Coronary artery (tissue), 2 donors: Measurements from ENCODE around the gene RPEL1.

Source experiments
- DNase-seq: peaks from one replicate; pipeline ENCODE4 v3.0.0-alpha.2; 2017; ENCODE audit warnings: low spot score
- H3K27ac ChIP-seq, 2 donors: fragments of 200-600 bp; sonication (generic); one replicate each; pipeline ENCODE4 v1.5.1; 2016 to 2019
- H3K4me3 ChIP-seq: fragments of 200-600 bp; sonication (generic); 2 replicates; pipeline ENCODE4 v1.5.1; 2016; ENCODE audit warnings: mild to moderate bottlenecking, moderate library complexity
- TF ChIP-seq, protein P1 (sequence below): fragments of 200-600 bp; sonication (generic); IDR thresholded peaks from one replicate; pipeline ENCODE4 v1.5.1; 2019; ENCODE audit warnings: antibody characterized with exemption

Gene RPEL1

GRCh38 chr10:103280506-103280905 lies 34.8 kb downstream of the RPEL1 start:
- Histone ChIP-seq H3K4me3 (no peak overlapping the region), H3K27ac (no peak overlapping the region)
- TF ChIP-seq, protein P1, sequence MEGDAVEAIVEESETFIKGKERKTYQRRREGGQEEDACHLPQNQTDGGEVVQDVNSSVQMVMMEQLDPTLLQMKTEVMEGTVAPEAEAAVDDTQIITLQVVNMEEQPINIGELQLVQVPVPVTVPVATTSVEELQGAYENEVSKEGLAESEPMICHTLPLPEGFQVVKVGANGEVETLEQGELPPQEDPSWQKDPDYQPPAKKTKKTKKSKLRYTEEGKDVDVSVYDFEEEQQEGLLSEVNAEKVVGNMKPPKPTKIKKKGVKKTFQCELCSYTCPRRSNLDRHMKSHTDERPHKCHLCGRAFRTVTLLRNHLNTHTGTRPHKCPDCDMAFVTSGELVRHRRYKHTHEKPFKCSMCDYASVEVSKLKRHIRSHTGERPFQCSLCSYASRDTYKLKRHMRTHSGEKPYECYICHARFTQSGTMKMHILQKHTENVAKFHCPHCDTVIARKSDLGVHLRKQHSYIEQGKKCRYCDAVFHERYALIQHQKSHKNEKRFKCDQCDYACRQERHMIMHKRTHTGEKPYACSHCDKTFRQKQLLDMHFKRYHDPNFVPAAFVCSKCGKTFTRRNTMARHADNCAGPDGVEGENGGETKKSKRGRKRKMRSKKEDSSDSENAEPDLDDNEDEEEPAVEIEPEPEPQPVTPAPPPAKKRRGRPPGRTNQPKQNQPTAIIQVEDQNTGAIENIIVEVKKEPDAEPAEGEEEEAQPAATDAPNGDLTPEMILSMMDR = no peak
- DNase-seq = no peak

DNA sequence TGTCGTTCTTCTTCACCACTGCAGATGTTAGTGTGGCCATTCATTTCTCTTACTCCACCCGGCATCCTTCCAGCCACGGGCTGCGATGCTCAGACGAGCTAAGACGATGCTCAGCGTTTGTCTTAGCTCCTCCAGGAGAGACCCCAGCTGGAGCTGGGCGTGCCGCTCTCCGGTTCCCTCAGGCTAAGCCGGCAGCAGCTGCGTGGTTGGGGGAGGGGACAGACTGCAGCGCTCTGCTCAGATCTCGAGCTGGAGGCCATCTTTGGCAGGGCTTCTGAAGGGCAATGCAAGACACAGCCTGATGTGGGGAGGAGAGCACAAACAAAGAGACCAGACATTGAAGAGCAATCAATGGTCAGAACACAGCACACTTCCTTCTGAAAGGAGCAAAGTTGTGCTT lies 36.1 kb downstream of the RPEL1 start:
- no peak for DNase-seq
- no peak overlapping the region for H3K27ac ChIP-seq
- H3K4me3 ChIP-seq = no peak overlapping the region
- TF ChIP-seq, protein P1 = no peak

DNA sequence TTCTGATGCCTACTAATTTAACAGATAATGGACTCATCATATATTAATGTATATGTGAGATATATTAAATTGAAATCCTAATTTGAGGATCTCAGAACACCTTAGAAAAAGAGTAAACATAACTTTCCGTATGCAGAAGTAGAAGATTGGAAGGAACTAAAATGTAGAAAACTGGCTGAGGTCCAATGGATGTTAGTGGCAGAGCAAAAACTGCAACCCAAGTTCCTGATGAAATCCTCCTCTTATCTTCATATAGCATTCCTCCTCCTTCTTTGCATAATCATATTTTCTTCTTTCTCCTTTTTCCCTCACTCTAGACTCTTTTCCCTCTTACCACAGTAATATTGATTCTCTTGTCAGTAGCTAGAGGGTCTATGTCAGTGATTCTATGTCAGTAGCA lies 37.3 kb downstream of the RPEL1 start:
- TF ChIP-seq, protein P1 = no peak
- no peak overlapping the region for H3K27ac ChIP-seq
- no peak for DNase-seq
- H3K4me3 ChIP-seq = no peak overlapping the region

DNA sequence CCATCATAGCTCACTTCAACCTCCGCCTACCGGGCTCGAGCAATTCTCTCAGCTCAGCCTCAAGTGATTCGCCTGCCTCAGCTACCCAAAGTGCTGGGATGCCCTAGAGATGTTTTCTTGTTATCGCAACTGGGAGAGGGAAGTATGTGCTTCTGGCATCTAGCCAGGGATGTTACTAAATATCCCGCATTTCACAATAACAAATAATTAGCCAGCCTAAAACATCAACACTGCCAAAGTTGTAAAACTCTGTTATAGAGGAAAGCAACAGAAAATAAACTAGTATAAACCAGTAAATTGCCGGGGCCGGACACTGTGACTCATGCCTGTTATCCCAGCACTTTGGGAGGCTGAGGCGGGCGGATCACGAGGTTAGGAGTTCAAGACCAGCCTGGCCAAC lies 38.5 kb downstream of the RPEL1 start:
- no peak overlapping the region for H3K4me3 ChIP-seq
- TF ChIP-seq, protein P1 = no peak
- DNase-seq = no peak
- H3K27ac ChIP-seq = no peak overlapping the region

DNA sequence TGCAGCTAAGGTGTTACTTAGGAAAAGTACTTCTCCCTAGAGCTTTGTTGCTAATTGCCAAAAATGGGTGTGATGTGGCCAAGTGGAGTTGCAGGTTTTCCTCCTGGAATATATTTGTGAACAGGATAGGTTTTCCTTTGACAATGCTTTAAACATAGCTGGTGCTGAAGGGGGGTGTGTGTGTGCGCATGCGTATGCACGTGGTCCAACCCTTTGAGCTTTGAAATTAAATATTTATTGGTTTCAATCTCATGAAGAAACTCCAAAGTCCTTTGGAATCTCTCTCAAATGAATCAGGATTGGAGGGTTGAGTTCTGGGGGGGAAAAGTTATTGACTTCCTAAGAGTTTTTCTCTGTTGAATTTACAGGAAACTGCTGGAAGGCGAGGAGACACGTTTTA lies 42.3 kb downstream of the RPEL1 start:
- TF ChIP-seq, protein P1 = no peak
- no peak overlapping the region for H3K4me3 ChIP-seq
- no peak for DNase-seq
- no peak overlapping the region for H3K27ac ChIP-seq

- TF ChIP-seq, protein P1 = no peak
- DNase-seq = no peak
- Histone ChIP-seq H3K4me3 (no peak overlapping the region), H3K27ac (no peak overlapping the region)
Observed at GRCh38 chr10:103291588-103291987, 45.9 kb downstream of the RPEL1 start.

DNA sequence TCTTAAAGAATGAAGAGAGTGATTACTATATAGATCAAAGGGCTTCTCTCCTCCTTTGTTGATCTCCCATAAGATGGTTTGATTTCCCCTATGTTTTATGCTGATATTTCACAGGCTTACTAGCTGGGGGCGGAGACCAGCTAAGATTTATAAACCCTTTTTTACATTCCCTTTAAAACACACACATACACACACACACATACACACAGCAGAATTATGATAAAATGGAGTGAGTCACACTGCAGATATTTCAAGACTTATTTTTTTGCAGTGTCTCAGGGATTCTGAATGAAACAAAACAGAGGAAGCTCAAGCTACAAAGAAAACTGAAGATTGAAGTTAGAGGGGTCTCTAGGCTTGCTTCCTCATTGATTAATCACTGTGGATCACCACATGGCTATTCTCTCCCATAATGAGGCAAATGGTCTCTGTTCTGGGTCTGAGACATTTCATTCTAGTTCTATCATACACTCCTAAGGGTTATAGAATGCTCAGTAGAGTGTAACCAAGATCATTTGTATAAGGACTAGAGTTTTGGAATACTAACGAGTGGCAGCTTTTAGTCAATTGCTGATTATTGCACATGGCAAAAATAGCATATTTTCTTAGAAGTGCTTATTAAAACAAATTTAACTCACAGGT lies 49.8 kb downstream of the RPEL1 start:
- Histone ChIP-seq H3K27ac (no peak overlapping the region), H3K4me3 (no peak overlapping the region)
- no peak for DNase-seq
- TF ChIP-seq, protein P1 = no peak
